GM12873 (cell line): Measurements from ENCODE around the gene RABL6.

Experiments used
- CTCF ChIP-seq: IDR thresholded peaks from 2 replicates; pipeline ENCODE4 v1.5.1; 2012; ENCODE audit warnings: low read depth, mild to moderate bottlenecking, moderate library complexity, low read length, control low read depth; ENCODE audit not compliant: insufficient read depth; ENCODE audit errors: missing control alignments

Gene RABL6

GRCh38 chr9:136782452-136782851, 25.3 kb upstream of the RABL6 start:
- TF ChIP-seq CTCF: no peak

- peak; percentile 40 for TF ChIP-seq CTCF
Measured at GRCh38 chr9:136784249-136784996, 23.3 kb upstream of the RABL6 start.

- no peak for TF ChIP-seq CTCF
Measured at GRCh38 chr9:136784997-136785361, 22.8 kb upstream of the RABL6 start.

- TF ChIP-seq CTCF: no peak
Measured at GRCh38 chr9:136786451-136786850, 21.3 kb upstream of the RABL6 start.

GRCh38 chr9:136787690-136788400, 19.9 kb upstream of the RABL6 start:
- TF ChIP-seq CTCF: peak; percentile 84

GRCh38 chr9:136789523-136789937, 18.2 kb upstream of the RABL6 start:
- TF ChIP-seq CTCF: no peak

GRCh38 chr9:136790640-136791515, 16.9 kb upstream of the RABL6 start, which contains the start of gene TMEM141:
TMEM141 (plus strand) TSS chr9:136791344; CDS start chr9:136791371, 27 bp downstream.
- TF ChIP-seq CTCF: no peak
